Umbilical cord (tissue), 2 donors: ENCODE results near the gene STX10. TPM values are rescaled to one million over a fixed set of nuclear protein-coding genes. Genes with fewer than 3 reads are reported as not detected.
"Not testable (repeated sequence)": the region's sequence is repeated elsewhere in the genome, so short reads cannot be mapped to it uniquely, and the experiment has no call there.

Experiments
- DNase-seq: peaks from one replicate; pipeline ENCODE4 v3.0.0-alpha.2; 2015; ENCODE audit warnings: low spot score
- total RNA-seq: library from RNA; depleted of rRNA; stranded (reverse); fragments of >200 nt; gene quantifications from one replicate; pipeline ENCODE4 v1.2.3, GENCODE V29; 2014; ENCODE audit warnings: low replicate concordance; ENCODE audit not compliant: insufficient read depth

The STX10 gene
- total RNA-seq, 1 donor from 2014 or later, result 63.8 TPM

- DNase-seq, result peak; percentile 83
Measured at GRCh38 chr19:13164343-13165161, 14.4 kb upstream of the STX10 start.

GRCh38 chr19:13163609-13164342, 13.6 kb upstream of the STX10 start:
- peak; percentile 89 for DNase-seq

GRCh38 chr19:13162724-13163608, 12.8 kb upstream of the STX10 start:
- DNase-seq, result peak; percentile 99

- no peak for DNase-seq
Measured at GRCh38 chr19:13160557-13160956, 10.4 kb upstream of the STX10 start.

- no peak for DNase-seq
Measured at GRCh38 chr19:13159713-13160112, 9.5 kb upstream of the STX10 start.

GRCh38 chr19:13155472-13156359, 5.5 kb upstream of the STX10 start:
- peak; percentile 74 for DNase-seq

GRCh38 chr19:13154911-13155471, 4.8 kb upstream of the STX10 start:
- DNase-seq, result peak; percentile 86

GRCh38 chr19:13154241-13154778, 4.1 kb upstream of the STX10 start:
- peak; percentile 95 for DNase-seq

GRCh38 chr19:13153569-13154240, 3.5 kb upstream of the STX10 start:
- DNase-seq, result peak; percentile 50

GRCh38 chr19:13152974-13153568, 2.9 kb upstream of the STX10 start:
- peak; percentile 96 for DNase-seq

- DNase-seq, result no peak
Measured at GRCh38 chr19:13152356-13152973, 2.3 kb upstream of the STX10 start.

- peak; percentile 99 for DNase-seq
Measured at GRCh38 chr19:13151605-13152355, 1.6 kb upstream of the STX10 start.

GRCh38 chr19:13150931-13151604, 893 bp upstream of the STX10 start:
- no peak for DNase-seq

- peak; percentile 61 for DNase-seq
Measured at GRCh38 chr19:13149628-13150186, 468 bp downstream of the STX10 start.

- not testable (repeated sequence) for DNase-seq
Measured at GRCh38 chr19:13149173-13149627, 975 bp downstream of the STX10 start.

GRCh38 chr19:13146763-13147563, 3.2 kb downstream of the STX10 start:
- DNase-seq, result no peak
